Mesothelial cell of epicardium (in vitro differentiated cells): Measurements from ENCODE around the gene NOG. TPM values are rescaled to one million over a fixed set of nuclear protein-coding genes. Genes with fewer than 3 reads are reported as not detected.
A peak's percentile ranks its signal among the peaks of the same experiment; 100 is the strongest.

Source experiments
- DNase-seq, 2 experiments: peaks; one replicate each; pipeline ENCODE4 v3.0.0; 2021; ENCODE audit warnings: low spot score in 2 of 2; ENCODE audit not compliant: unreplicated experiment in 2 of 2
- H3K27ac Mint-ChIP-seq: 2 replicates; pipeline ENCODE4 v1.8.0; 2021; ENCODE audit warnings: mixed read lengths
- H3K27me3 Mint-ChIP-seq: 2 replicates; pipeline ENCODE4 v1.8.0; 2021; ENCODE audit warnings: low read depth, mixed read lengths
- H3K36me3 Mint-ChIP-seq: 2 replicates; pipeline ENCODE4 v1.8.0; 2021; ENCODE audit warnings: mixed read lengths
- H3K4me1 Mint-ChIP-seq: 2 replicates; pipeline ENCODE4 v1.8.0; 2021; ENCODE audit warnings: mixed read lengths
- H3K4me3 Mint-ChIP-seq: 2 replicates; pipeline ENCODE4 v1.8.0; 2021; ENCODE audit warnings: mild to moderate bottlenecking, moderate library complexity, mixed read lengths
- H3K9me3 Mint-ChIP-seq: 2 replicates; pipeline ENCODE4 v1.8.0; 2021; ENCODE audit warnings: mixed read lengths
- total RNA-seq: library from RNA; stranded (reverse); gene quantifications from 3 replicates; pipeline ENCODE4 v1.2.1, GENCODE V29; 2021
- TF ChIP-seq, protein P1 (sequence below): fragments of 200-600 bp; sonication (generic); IDR thresholded peaks from one replicate; pipeline ENCODE4 v1.5.0; 2021; ENCODE audit warnings: antibody characterized with exemption; ENCODE audit not compliant: unreplicated experiment

NOG gene
- 13.2 to 13.7 TPM (median 13.4 TPM) in 3 replicates for total RNA-seq

DNA sequence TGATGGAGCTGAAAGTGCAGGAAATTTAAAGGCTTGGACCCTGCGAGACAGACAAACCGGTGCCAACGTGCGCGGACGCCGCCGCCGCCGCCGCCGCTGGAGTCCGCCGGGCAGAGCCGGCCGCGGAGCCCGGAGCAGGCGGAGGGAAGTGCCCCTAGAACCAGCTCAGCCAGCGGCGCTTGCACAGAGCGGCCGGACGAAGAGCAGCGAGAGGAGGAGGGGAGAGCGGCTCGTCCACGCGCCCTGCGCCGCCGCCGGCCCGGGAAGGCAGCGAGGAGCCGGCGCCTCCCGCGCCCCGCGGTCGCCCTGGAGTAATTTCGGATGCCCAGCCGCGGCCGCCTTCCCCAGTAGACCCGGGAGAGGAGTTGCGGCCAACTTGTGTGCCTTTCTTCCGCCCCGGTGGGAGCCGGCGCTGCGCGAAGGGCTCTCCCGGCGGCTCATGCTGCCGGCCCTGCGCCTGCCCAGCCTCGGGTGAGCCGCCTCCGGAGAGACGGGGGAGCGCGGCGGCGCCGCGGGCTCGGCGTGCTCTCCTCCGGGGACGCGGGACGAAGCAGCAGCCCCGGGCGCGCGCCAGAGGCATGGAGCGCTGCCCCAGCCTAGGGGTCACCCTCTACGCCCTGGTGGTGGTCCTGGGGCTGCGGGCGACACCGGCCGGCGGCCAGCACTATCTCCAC, at the start of gene NOG:
NOG (plus strand) TSS at position 54 of the 674 bp plus-strand sequence; CDS start at position 579, 525 bp downstream.
- TF ChIP-seq, protein P1, sequence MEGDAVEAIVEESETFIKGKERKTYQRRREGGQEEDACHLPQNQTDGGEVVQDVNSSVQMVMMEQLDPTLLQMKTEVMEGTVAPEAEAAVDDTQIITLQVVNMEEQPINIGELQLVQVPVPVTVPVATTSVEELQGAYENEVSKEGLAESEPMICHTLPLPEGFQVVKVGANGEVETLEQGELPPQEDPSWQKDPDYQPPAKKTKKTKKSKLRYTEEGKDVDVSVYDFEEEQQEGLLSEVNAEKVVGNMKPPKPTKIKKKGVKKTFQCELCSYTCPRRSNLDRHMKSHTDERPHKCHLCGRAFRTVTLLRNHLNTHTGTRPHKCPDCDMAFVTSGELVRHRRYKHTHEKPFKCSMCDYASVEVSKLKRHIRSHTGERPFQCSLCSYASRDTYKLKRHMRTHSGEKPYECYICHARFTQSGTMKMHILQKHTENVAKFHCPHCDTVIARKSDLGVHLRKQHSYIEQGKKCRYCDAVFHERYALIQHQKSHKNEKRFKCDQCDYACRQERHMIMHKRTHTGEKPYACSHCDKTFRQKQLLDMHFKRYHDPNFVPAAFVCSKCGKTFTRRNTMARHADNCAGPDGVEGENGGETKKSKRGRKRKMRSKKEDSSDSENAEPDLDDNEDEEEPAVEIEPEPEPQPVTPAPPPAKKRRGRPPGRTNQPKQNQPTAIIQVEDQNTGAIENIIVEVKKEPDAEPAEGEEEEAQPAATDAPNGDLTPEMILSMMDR = no peak
- H3K36me3 Mint-ChIP-seq = no peaks in the 10 kb centered on the region
- H3K27me3 Mint-ChIP-seq = peaks cover 49% of the 10 kb centered on the region
- peak within 1 kb of the TSS; percentile 80 for H3K4me3 Mint-ChIP-seq
- H3K27ac Mint-ChIP-seq = peak within 1 kb of the TSS; percentile 61
- peaks cover 40% of the 10 kb centered on the region for H3K4me1 Mint-ChIP-seq
- DNase-seq = peak; percentile 50 to 76
- no peaks in the 10 kb centered on the region for H3K9me3 Mint-ChIP-seq

DNA sequence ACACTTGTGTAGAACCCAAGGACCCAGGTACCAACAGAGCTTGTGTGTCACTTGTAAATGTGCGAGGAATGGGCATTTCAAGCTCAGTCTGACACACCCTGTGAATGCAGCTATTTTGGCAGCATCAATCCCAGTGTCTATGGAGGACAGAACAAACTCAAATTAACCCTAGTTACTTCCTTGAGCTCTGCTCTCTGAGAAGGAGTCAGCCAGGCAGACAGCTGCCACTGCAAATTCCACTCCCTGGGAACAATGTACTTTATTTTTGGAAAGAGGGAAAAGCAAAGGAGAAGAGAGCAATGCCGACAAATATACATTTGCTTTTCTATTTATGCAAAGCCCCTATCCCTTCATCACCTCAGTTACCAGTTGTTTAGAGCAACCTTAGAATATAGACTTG, 48.4 kb upstream of the NOG start:
- peaks cover 4% of the 10 kb centered on the region for H3K9me3 Mint-ChIP-seq
- peaks cover 19% of the 10 kb centered on the region for H3K4me1 Mint-ChIP-seq
- no peaks in the 10 kb centered on the region for H3K27me3 Mint-ChIP-seq
- TF ChIP-seq, protein P1 = no peak
- DNase-seq = no peak
- no peaks in the 10 kb centered on the region for H3K36me3 Mint-ChIP-seq
- no peak overlapping the region for H3K27ac Mint-ChIP-seq
- H3K4me3 Mint-ChIP-seq = no peak overlapping the region

DNA sequence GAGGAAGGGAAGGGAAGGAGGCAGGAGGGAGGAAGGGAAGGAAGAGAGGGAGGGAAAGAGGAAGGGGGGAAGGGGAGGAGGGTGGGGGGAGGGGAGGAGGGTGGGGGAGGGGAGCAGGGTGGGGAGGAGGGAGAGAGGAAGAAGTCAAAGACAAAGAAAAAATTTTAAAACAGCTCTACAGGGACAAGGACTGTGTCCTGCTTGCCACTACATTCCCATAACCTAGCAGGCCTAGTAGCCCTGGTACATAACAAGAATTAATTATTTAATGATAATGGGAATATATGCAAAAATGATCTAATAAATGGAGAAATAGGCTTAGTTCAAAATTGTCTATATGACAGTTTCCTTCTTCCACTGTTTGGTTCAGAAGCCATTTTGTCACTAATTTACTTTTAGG, 47.6 kb upstream of the NOG start:
- no peak overlapping the region for H3K27ac Mint-ChIP-seq
- no peaks in the 10 kb centered on the region for H3K27me3 Mint-ChIP-seq
- H3K4me3 Mint-ChIP-seq = no peak overlapping the region
- no peaks in the 10 kb centered on the region for H3K36me3 Mint-ChIP-seq
- peaks cover 18% of the 10 kb centered on the region for H3K4me1 Mint-ChIP-seq
- DNase-seq = no peak
- TF ChIP-seq, protein P1 = no peak
- peaks cover 10% of the 10 kb centered on the region for H3K9me3 Mint-ChIP-seq

DNA sequence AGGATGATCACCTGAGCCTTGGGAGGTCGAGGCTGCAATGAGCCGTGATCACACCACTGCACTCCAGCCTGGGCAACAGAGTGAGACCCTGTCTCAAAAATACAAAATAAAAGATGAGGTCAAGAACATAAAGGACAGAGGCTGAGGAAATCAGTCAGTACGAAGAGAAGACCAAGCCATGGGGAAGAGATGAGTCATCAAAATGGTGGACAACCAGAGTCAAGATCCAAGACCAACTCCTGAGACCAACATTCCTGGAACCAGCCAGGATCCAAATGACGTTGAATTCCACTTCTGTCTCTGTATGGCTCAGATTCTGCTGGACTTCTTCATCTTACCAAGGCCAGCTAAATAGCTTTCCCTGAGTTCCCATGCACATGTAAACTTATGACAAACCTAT, 44.8 kb upstream of the NOG start:
- H3K4me3 Mint-ChIP-seq = no peak overlapping the region
- H3K9me3 Mint-ChIP-seq = peaks cover 17% of the 10 kb centered on the region
- TF ChIP-seq, protein P1 = no peak
- H3K4me1 Mint-ChIP-seq = peaks cover 2% of the 10 kb centered on the region
- H3K27me3 Mint-ChIP-seq = peaks cover 3% of the 10 kb centered on the region
- H3K36me3 Mint-ChIP-seq = no peaks in the 10 kb centered on the region
- no peak for DNase-seq
- H3K27ac Mint-ChIP-seq = no peak overlapping the region

DNA sequence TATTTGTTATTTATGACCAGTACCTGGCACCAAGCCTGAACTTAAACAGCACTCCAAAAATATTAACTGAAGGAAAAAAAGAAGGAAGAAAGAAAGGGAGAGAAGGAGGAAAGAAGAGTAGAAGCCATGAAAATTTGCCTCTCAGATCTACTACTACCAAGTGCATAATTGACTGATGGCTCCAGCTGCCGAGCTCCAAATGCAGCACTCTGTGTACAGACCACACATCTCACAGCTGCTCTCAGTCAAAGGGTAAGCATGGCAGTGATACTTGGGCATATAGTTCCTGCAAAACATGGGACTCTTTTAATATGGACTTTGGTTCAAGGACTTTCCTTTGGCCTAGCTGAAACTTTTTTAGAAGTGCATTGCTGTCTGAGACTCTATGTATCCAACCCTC, 44.0 kb upstream of the NOG start:
- Mint-ChIP-seq H3K36me3 (no peaks in the 10 kb centered on the region), H3K9me3 (peaks cover 17% of the 10 kb centered on the region), H3K27me3 (peaks cover 3% of the 10 kb centered on the region), H3K4me1 (no peaks in the 10 kb centered on the region), H3K4me3 (no peak overlapping the region), H3K27ac (no peak overlapping the region)
- TF ChIP-seq, protein P1 = no peak
- DNase-seq = no peak

DNA sequence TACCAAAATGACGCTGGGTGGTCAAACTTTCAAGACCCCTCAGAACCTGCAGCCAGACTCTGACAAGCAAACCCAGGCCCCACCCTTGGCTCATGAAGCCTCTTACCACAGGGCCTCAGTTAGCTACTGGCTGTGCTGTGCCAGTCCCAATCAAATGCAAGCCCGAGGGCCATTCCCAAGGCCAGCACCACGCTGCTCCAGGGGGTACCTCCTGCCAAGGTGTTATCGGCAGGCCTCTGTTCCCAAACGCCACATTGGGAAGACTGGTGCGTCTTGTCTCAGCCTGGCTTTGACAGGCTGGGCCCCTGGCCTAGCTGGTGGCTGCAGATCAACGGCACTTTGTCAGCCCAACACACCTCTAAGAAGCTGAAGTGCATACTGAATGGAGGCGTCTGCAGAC, 35.8 kb upstream of the NOG start:
- TF ChIP-seq, protein P1 = no peak
- Mint-ChIP-seq H3K4me3 (no peak overlapping the region), H3K4me1 (no peaks in the 10 kb centered on the region), H3K9me3 (peaks cover 11% of the 10 kb centered on the region), H3K27ac (no peak overlapping the region), H3K27me3 (peaks cover 2% of the 10 kb centered on the region), H3K36me3 (no peaks in the 10 kb centered on the region)
- DNase-seq = no peak
